ENCODE results near the gene RPS19BP1. TPM values are rescaled to one million over a fixed set of nuclear protein-coding genes. Genes with fewer than 3 reads are reported as not detected.

RPS19BP1 gene
- total RNA-seq, 2 donors from 2014 or later: 61.3 to 102 TPM

GRCh38 chr22:39545386-39546365 is 13.1 kb upstream of the RPS19BP1 start:
- peak overlapping the region; percentile 20 for H3K4me3 Mint-ChIP-seq
- H3K27ac Mint-ChIP-seq: no peak overlapping the region
- H3K27me3 Mint-ChIP-seq: peaks cover 39% of the 10 kb centered on the region
- H3K4me1 Mint-ChIP-seq: peaks cover 9% of the 10 kb centered on the region
- ATAC-seq (replicated peaks): peak; percentile 61
- no peaks in the 10 kb centered on the region for H3K36me3 Mint-ChIP-seq (ENCODE audit: low read depth)
- no peaks in the 10 kb centered on the region for H3K9me3 Mint-ChIP-seq

GRCh38 chr22:39543095-39543494 is 10.5 kb upstream of the RPS19BP1 start:
- no peaks in the 10 kb centered on the region for H3K9me3 Mint-ChIP-seq
- peaks cover 9% of the 10 kb centered on the region for H3K4me1 Mint-ChIP-seq

GRCh38 chr22:39537975-39538374 is 5.4 kb upstream of the RPS19BP1 start:
- peaks cover under 1% of the 10 kb centered on the region for H3K27me3 Mint-ChIP-seq
- H3K4me3 Mint-ChIP-seq: no peak overlapping the region
- H3K4me1 Mint-ChIP-seq: peaks cover 4% of the 10 kb centered on the region
- no peaks in the 10 kb centered on the region for H3K36me3 Mint-ChIP-seq (ENCODE audit: low read depth)
- no peak for ATAC-seq (replicated peaks)
- H3K27ac Mint-ChIP-seq: peak overlapping the region; percentile 29
- H3K9me3 Mint-ChIP-seq: no peaks in the 10 kb centered on the region

More at GRCh38 chr22:39543095-39543494, 10.5 kb upstream of the RPS19BP1 start:
- Mint-ChIP-seq H3K4me3 (no peak overlapping the region), H3K27me3 (peaks cover 30% of the 10 kb centered on the region), H3K27ac (no peak overlapping the region), H3K36me3 (ENCODE audit: low read depth) (no peaks in the 10 kb centered on the region)
- ATAC-seq (replicated peaks): no peak

- peaks cover 12% of the 10 kb centered on the region for H3K36me3 Mint-ChIP-seq (ENCODE audit: low read depth)
- no peak overlapping the region for H3K27ac Mint-ChIP-seq
- H3K27me3 Mint-ChIP-seq: no peaks in the 10 kb centered on the region
- no peak overlapping the region for H3K4me3 Mint-ChIP-seq
- peaks cover 7% of the 10 kb centered on the region for H3K4me1 Mint-ChIP-seq
- no peak for ATAC-seq (replicated peaks)
- no peaks in the 10 kb centered on the region for H3K9me3 Mint-ChIP-seq
These were observed 4.2 kb upstream of the RPS19BP1 start for GRCh38 chr22:39536711-39537110.

- H3K27ac Mint-ChIP-seq: no peak overlapping the region
- H3K4me3 Mint-ChIP-seq: no peak overlapping the region
- H3K36me3 Mint-ChIP-seq (ENCODE audit: low read depth): peaks cover 20% of the 10 kb centered on the region
- H3K4me1 Mint-ChIP-seq: peaks cover 15% of the 10 kb centered on the region
- no peaks in the 10 kb centered on the region for H3K27me3 Mint-ChIP-seq
- no peak for ATAC-seq (replicated peaks)
- H3K9me3 Mint-ChIP-seq: no peaks in the 10 kb centered on the region
These were observed 3.4 kb upstream of the RPS19BP1 start for GRCh38 chr22:39535831-39536449.

GRCh38 chr22:39535357-39535725 is 2.8 kb upstream of the RPS19BP1 start:
- Mint-ChIP-seq H3K27me3 (no peaks in the 10 kb centered on the region), H3K4me1 (peaks cover 20% of the 10 kb centered on the region), H3K27ac (no peak overlapping the region), H3K9me3 (no peaks in the 10 kb centered on the region), H3K4me3 (no peak overlapping the region), H3K36me3 (ENCODE audit: low read depth) (peaks cover 26% of the 10 kb centered on the region)
- ATAC-seq (replicated peaks): no peak

GRCh38 chr22:39534591-39535356 is 2.2 kb upstream of the RPS19BP1 start:
- no peaks in the 10 kb centered on the region for H3K27me3 Mint-ChIP-seq
- peak; percentile 25 for ATAC-seq (replicated peaks)
- no peaks in the 10 kb centered on the region for H3K9me3 Mint-ChIP-seq
- peaks cover 24% of the 10 kb centered on the region for H3K4me1 Mint-ChIP-seq
- H3K36me3 Mint-ChIP-seq (ENCODE audit: low read depth): peaks cover 31% of the 10 kb centered on the region
- peak overlapping the region; percentile 70 for H3K4me3 Mint-ChIP-seq
- peak overlapping the region; percentile 55 for H3K27ac Mint-ChIP-seq

- H3K36me3 Mint-ChIP-seq (ENCODE audit: low read depth): peaks cover 38% of the 10 kb centered on the region
- peak overlapping the region; percentile 55 for H3K27ac Mint-ChIP-seq
These were observed 1.6 kb upstream of the RPS19BP1 start for GRCh38 chr22:39534092-39534506.

GRCh38 chr22:39530692-39531331 is 1.7 kb downstream of the RPS19BP1 start:
- Mint-ChIP-seq H3K9me3 (no peaks in the 10 kb centered on the region), H3K27ac (peak overlapping the region; percentile 96), H3K4me1 (peaks cover 44% of the 10 kb centered on the region), H3K4me3 (peak overlapping the region; percentile 98), H3K27me3 (no peaks in the 10 kb centered on the region), H3K36me3 (ENCODE audit: low read depth) (peaks cover 64% of the 10 kb centered on the region)
- no peak for ATAC-seq (replicated peaks)

More at GRCh38 chr22:39534092-39534506, 1.6 kb upstream of the RPS19BP1 start:
- Mint-ChIP-seq H3K27me3 (no peaks in the 10 kb centered on the region), H3K4me1 (peaks cover 25% of the 10 kb centered on the region), H3K9me3 (no peaks in the 10 kb centered on the region), H3K4me3 (peak overlapping the region; percentile 70)
- no peak for ATAC-seq (replicated peaks)

GRCh38 chr22:39530116-39530515 is 2.4 kb downstream of the RPS19BP1 start:
- H3K36me3 Mint-ChIP-seq (ENCODE audit: low read depth): peaks cover 71% of the 10 kb centered on the region
- no peaks in the 10 kb centered on the region for H3K27me3 Mint-ChIP-seq
- peak overlapping the region; percentile 98 for H3K4me3 Mint-ChIP-seq
- no peaks in the 10 kb centered on the region for H3K9me3 Mint-ChIP-seq
- ATAC-seq (replicated peaks): no peak
- peaks cover 50% of the 10 kb centered on the region for H3K4me1 Mint-ChIP-seq
- H3K27ac Mint-ChIP-seq: peak overlapping the region; percentile 80

- Mint-ChIP-seq H3K36me3 (ENCODE audit: low read depth) (peaks cover 78% of the 10 kb centered on the region), H3K9me3 (no peaks in the 10 kb centered on the region), H3K4me1 (peaks cover 56% of the 10 kb centered on the region), H3K27me3 (no peaks in the 10 kb centered on the region), H3K27ac (peak overlapping the region; percentile 80), H3K4me3 (peak overlapping the region; percentile 98)
- no peak for ATAC-seq (replicated peaks)
These were observed 3.1 kb downstream of the RPS19BP1 start for GRCh38 chr22:39529487-39529851.

- peak; percentile 36 for ATAC-seq (replicated peaks)
- Mint-ChIP-seq H3K4me3 (peak overlapping the region; percentile 98), H3K9me3 (no peaks in the 10 kb centered on the region), H3K27ac (peak overlapping the region; percentile 80), H3K4me1 (peaks cover 54% of the 10 kb centered on the region), H3K36me3 (ENCODE audit: low read depth) (peaks cover 84% of the 10 kb centered on the region), H3K27me3 (no peaks in the 10 kb centered on the region)
These were observed 3.7 kb downstream of the RPS19BP1 start for GRCh38 chr22:39528681-39529486.

GRCh38 chr22:39528080-39528661 is 4.4 kb downstream of the RPS19BP1 start:
- ATAC-seq (replicated peaks): no peak
- Mint-ChIP-seq H3K4me1 (peaks cover 54% of the 10 kb centered on the region), H3K9me3 (no peaks in the 10 kb centered on the region), H3K27me3 (no peaks in the 10 kb centered on the region), H3K36me3 (ENCODE audit: low read depth) (peaks cover 91% of the 10 kb centered on the region), H3K4me3 (peak overlapping the region; percentile 98), H3K27ac (peak overlapping the region; percentile 80)
